GM23338 (cell line): ENCODE measurements around the gene CA7. TPM values are rescaled to one million over a fixed set of nuclear protein-coding genes. Genes with fewer than 3 reads are reported as not detected.

Source experiments
- ATAC-seq: fragments of 200-7000 bp; cut with Tn5 transposase; 3 replicates; pipeline ENCODE4 v1.9.1; 2020
- DNase-seq: peaks from one replicate; pipeline ENCODE4 v3.0.0-alpha.2; 2015; ENCODE audit warnings: low spot score
- H2AFZ ChIP-seq: fragments of 200-600 bp; sonication (generic); 2 replicates; pipeline ENCODE4 v1.8.0; 2016; ENCODE audit warnings: antibody characterized with exemption, mild to moderate bottlenecking, moderate library complexity
- H3F3A ChIP-seq: fragments of 200-600 bp; sonication (generic); replicated peaks from 2 replicates; pipeline ENCODE4 v1.8.0; 2017; ENCODE audit warnings: antibody characterized with exemption, mixed run types, low read depth
- H3K27ac ChIP-seq: fragments of 200-600 bp; sonication (generic); 2 replicates; pipeline ENCODE4 v1.6.1; 2016; ENCODE audit warnings: low read depth
- H3K27me3 ChIP-seq: fragments of 200-600 bp; sonication (generic); 2 replicates; pipeline ENCODE4 v1.8.0; 2016; ENCODE audit warnings: mild to moderate bottlenecking, mixed run types, moderate library complexity; ENCODE audit not compliant: insufficient read depth
- H3K36me3 ChIP-seq: fragments of 200-600 bp; sonication (generic); 2 replicates; pipeline ENCODE4 v1.8.0; 2016; ENCODE audit warnings: mild to moderate bottlenecking; ENCODE audit not compliant: insufficient read depth
- H3K4me1 ChIP-seq: fragments of 200-600 bp; sonication (generic); 2 replicates; pipeline ENCODE4 v1.8.0; 2016; ENCODE audit warnings: mild to moderate bottlenecking, moderate library complexity; ENCODE audit not compliant: insufficient read depth
- H3K4me2 ChIP-seq: fragments of 200-600 bp; sonication (generic); 2 replicates; pipeline ENCODE4 v1.7.1; 2017; ENCODE audit warnings: mixed run types
- H3K4me3 ChIP-seq: fragments of 200-600 bp; sonication (generic); 2 replicates; pipeline ENCODE4 v1.6.1; 2016; ENCODE audit warnings: mixed run types
- H3K79me2 ChIP-seq: fragments of 200-600 bp; sonication (generic); replicated peaks from 2 replicates; pipeline ENCODE4 v1.8.0; 2017; ENCODE audit warnings: mild to moderate bottlenecking; ENCODE audit not compliant: insufficient read depth
- H3K9me2 ChIP-seq: fragments of 200-600 bp; sonication (generic); 2 replicates; pipeline ENCODE4 v1.8.0; 2017; ENCODE audit not compliant: insufficient read depth
- H4K20me1 ChIP-seq: fragments of 200-600 bp; sonication (generic); replicated peaks from 2 replicates; pipeline ENCODE4 v1.8.0; 2017; ENCODE audit warnings: mild to moderate bottlenecking; ENCODE audit not compliant: insufficient read depth
- H3K27ac Mint-ChIP-seq: 2 replicates; pipeline ENCODE4 v1.8.0; 2020; ENCODE audit warnings: inconsistent platforms, mild to moderate bottlenecking, moderate library complexity, mixed read lengths
- H3K27me3 Mint-ChIP-seq: 3 replicates; pipeline ENCODE4 v1.8.0; 2022; ENCODE audit warnings: low read depth, mild to moderate bottlenecking, moderate library complexity, mixed read lengths, inconsistent platforms; ENCODE audit not compliant: insufficient read depth, poor library complexity
- H3K36me3 Mint-ChIP-seq: 3 replicates; pipeline ENCODE4 v1.8.0; 2021; ENCODE audit warnings: low read depth, mild to moderate bottlenecking, inconsistent platforms, moderate library complexity, mixed read lengths
- H3K4me1 Mint-ChIP-seq: 3 replicates; pipeline ENCODE4 v1.8.0; 2020; ENCODE audit warnings: mild to moderate bottlenecking, inconsistent platforms, mixed read lengths
- H3K4me3 Mint-ChIP-seq: 3 replicates; pipeline ENCODE4 v1.8.0; 2021; ENCODE audit warnings: moderate library complexity, mild to moderate bottlenecking, inconsistent platforms, mixed read lengths
- H3K9me3 Mint-ChIP-seq: 3 replicates; pipeline ENCODE4 v1.8.0; 2020; ENCODE audit warnings: moderate library complexity, mild to moderate bottlenecking, inconsistent platforms, mixed read lengths
- CREB1 ChIP-seq: fragments of 250-450 bp; sonication (Bioruptor Pico); IDR thresholded peaks from 2 replicates; pipeline ENCODE4 v1.5.0; 2020; ENCODE audit warnings: low read depth, mild to moderate bottlenecking, moderate library complexity
- EZH2phosphoT487 ChIP-seq: fragments of 200-600 bp; sonication (generic); IDR thresholded peaks from one replicate; pipeline ENCODE4 v1.8.1; 2018; ENCODE audit warnings: antibody characterized with exemption; ENCODE audit not compliant: unreplicated experiment
- JUNB ChIP-seq: IDR thresholded peaks from one replicate; pipeline ENCODE4 v1.6.1; 2016; ENCODE audit warnings: antibody characterized with exemption; ENCODE audit not compliant: unreplicated experiment
- NANOG ChIP-seq: IDR thresholded peaks from 2 replicates; pipeline ENCODE4 v1.6.1; 2016; ENCODE audit warnings: antibody characterized with exemption, borderline replicate concordance
- POLR2AphosphoS5 ChIP-seq: IDR thresholded peaks from 2 replicates; pipeline ENCODE4 v1.6.1; 2016; ENCODE audit warnings: antibody characterized with exemption, low read depth
- STAT1 ChIP-seq: IDR thresholded peaks from one replicate; pipeline ENCODE4 v1.6.1; 2016; ENCODE audit warnings: antibody characterized with exemption; ENCODE audit not compliant: unreplicated experiment
- ZNF331 ChIP-seq: fragments of 250-450 bp; sonication (Bioruptor Pico); IDR thresholded peaks from 2 replicates; pipeline ENCODE4 v1.5.0; 2020; ENCODE audit warnings: low read depth, mild to moderate bottlenecking, moderate library complexity
- polyA plus RNA-seq: library from polyadenylated mRNA; unstranded; fragments of >200 nt; fragmentation: Nextera tagmentation; extraction: Ambion mirVana; gene quantifications from 2 replicates; pipeline ENCODE4 v1.2.1, GENCODE V29; 2016
- total RNA-seq: library from RNA; depleted of rRNA; stranded (reverse); fragments of >200 nt; shearing (Covaris generic); gene quantifications from 2 replicates; pipeline ENCODE4 v1.2.3, GENCODE V29; 2014
- TF ChIP-seq, protein P1 (sequence below), 2 experiments: fragments of 200-600 bp in 1 of 2; sonication (generic) in 1 of 2; conservative IDR thresholded peaks; 2 replicates each; pipeline versions ENCODE4 v1.5.1 to v1.6.1; 2016 to 2017; ENCODE audit warnings: antibody characterized with exemption in 2 of 2, low read depth in 2 of 2, mild to moderate bottlenecking in 2 of 2, moderate library complexity in 1 of 2
- TF ChIP-seq, protein P2 (sequence below): fragments of 250-450 bp; sonication (Bioruptor Pico); IDR thresholded peaks from 2 replicates; pipeline ENCODE4 v1.5.0; 2020; ENCODE audit warnings: mild to moderate bottlenecking, moderate library complexity
- TF ChIP-seq, protein P3 (sequence below): IDR thresholded peaks from 2 replicates; pipeline ENCODE4 v1.6.1; 2016; ENCODE audit warnings: antibody characterized with exemption

CA7 gene
- total and polyA plus RNA-seq, 2 experiments from 2014 or later, result 2.1 to 2.8 TPM

DNA sequence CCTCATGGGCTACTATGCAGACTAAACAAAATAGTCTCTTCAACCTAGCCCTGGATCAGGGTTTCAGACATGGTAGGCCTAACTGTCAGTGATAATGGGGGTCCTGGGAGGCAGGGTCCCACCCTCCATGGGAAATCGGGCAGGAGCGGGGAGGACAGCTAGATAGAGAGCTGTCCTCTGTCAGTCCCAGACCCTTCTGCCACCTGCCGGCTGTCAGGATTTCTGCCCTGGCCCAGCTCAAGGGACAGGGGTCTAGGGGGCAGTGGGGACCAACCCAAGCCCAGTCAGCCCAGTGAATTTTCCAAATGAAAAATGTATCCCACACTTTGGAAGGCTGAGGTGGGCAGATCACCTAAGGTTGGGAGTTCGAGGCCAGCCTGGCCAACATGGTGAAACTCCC lies 5.3 kb downstream of the CA7 start:
- H3K9me3 Mint-ChIP-seq, result no peaks in the 10 kb centered on the region; the same call in 2 of the 3 replicates
- no peaks in the 10 kb centered on the region for H3K79me2 ChIP-seq
- H2AFZ ChIP-seq, result no peak overlapping the region
- no peaks in the 10 kb centered on the region; the same call in 1 of the 2 replicates for H3K4me1 ChIP-seq
- no peaks in the 10 kb centered on the region for H3K36me3 Mint-ChIP-seq
- H3K27ac Mint-ChIP-seq, result no peak overlapping the region
- no peak overlapping the region for H3K27ac ChIP-seq
- H3K4me2 ChIP-seq, result no peak overlapping the region
- DNase-seq (peak; percentile 30), ATAC-seq (peak; percentile 32)
- H3K27me3 ChIP-seq, result peaks cover 27% of the 10 kb centered on the region
- H3K4me3 Mint-ChIP-seq, result no peak overlapping the region
- no peaks in the 10 kb centered on the region for H4K20me1 ChIP-seq
- no peaks in the 10 kb centered on the region for H3F3A ChIP-seq
- TF ChIP-seq EZH2phosphoT487, result no peak
- no peak for TF ChIP-seq ZNF331 (CRISPR knock-in tag)
- no peak for TF ChIP-seq JUNB
- TF ChIP-seq, protein P1, sequence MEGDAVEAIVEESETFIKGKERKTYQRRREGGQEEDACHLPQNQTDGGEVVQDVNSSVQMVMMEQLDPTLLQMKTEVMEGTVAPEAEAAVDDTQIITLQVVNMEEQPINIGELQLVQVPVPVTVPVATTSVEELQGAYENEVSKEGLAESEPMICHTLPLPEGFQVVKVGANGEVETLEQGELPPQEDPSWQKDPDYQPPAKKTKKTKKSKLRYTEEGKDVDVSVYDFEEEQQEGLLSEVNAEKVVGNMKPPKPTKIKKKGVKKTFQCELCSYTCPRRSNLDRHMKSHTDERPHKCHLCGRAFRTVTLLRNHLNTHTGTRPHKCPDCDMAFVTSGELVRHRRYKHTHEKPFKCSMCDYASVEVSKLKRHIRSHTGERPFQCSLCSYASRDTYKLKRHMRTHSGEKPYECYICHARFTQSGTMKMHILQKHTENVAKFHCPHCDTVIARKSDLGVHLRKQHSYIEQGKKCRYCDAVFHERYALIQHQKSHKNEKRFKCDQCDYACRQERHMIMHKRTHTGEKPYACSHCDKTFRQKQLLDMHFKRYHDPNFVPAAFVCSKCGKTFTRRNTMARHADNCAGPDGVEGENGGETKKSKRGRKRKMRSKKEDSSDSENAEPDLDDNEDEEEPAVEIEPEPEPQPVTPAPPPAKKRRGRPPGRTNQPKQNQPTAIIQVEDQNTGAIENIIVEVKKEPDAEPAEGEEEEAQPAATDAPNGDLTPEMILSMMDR (conservative IDR thresholded peaks at IDR 0.05; ENCODE audit: low read depth in 2 of 2), result peak in 1 of 2 experiments; percentile 60; a peak in 2 of 4 replicates
- no peaks in the 10 kb centered on the region for H3K36me3 ChIP-seq
- no peaks in the 10 kb centered on the region for H3K9me2 ChIP-seq
- peaks cover 22% of the 10 kb centered on the region for H3K27me3 Mint-ChIP-seq
- H3K4me1 Mint-ChIP-seq, result peaks cover 16% of the 10 kb centered on the region
- H3K4me3 ChIP-seq, result no peak overlapping the region

GRCh38 chr16:66850115-66850815 lies 6.1 kb downstream of the CA7 start:
- Mint-ChIP-seq H3K27ac (no peak overlapping the region), H3K27me3 (peaks cover 16% of the 10 kb centered on the region), H3K4me3 (no peak overlapping the region), H3K4me1 (peaks cover 12% of the 10 kb centered on the region), H3K9me3 (no peaks in the 10 kb centered on the region; the same call in 2 of the 3 replicates), H3K36me3 (no peaks in the 10 kb centered on the region)
- DNase-seq (no peak), ATAC-seq (no peak)
- H3K4me2 ChIP-seq, result no peak overlapping the region
- H3K79me2 ChIP-seq, result no peaks in the 10 kb centered on the region
- H4K20me1 ChIP-seq, result no peaks in the 10 kb centered on the region
- no peak overlapping the region for H2AFZ ChIP-seq
- H3K27ac ChIP-seq, result no peak overlapping the region
- H3K9me2 ChIP-seq, result no peaks in the 10 kb centered on the region
- H3K36me3 ChIP-seq, result no peaks in the 10 kb centered on the region
- no peaks in the 10 kb centered on the region for H3F3A ChIP-seq
- H3K4me1 ChIP-seq, result no peaks in the 10 kb centered on the region
- H3K27me3 ChIP-seq, result peaks cover 20% of the 10 kb centered on the region
- H3K4me3 ChIP-seq, result no peak overlapping the region
- TF ChIP-seq EZH2phosphoT487, result no peak
- TF ChIP-seq, protein P2, sequence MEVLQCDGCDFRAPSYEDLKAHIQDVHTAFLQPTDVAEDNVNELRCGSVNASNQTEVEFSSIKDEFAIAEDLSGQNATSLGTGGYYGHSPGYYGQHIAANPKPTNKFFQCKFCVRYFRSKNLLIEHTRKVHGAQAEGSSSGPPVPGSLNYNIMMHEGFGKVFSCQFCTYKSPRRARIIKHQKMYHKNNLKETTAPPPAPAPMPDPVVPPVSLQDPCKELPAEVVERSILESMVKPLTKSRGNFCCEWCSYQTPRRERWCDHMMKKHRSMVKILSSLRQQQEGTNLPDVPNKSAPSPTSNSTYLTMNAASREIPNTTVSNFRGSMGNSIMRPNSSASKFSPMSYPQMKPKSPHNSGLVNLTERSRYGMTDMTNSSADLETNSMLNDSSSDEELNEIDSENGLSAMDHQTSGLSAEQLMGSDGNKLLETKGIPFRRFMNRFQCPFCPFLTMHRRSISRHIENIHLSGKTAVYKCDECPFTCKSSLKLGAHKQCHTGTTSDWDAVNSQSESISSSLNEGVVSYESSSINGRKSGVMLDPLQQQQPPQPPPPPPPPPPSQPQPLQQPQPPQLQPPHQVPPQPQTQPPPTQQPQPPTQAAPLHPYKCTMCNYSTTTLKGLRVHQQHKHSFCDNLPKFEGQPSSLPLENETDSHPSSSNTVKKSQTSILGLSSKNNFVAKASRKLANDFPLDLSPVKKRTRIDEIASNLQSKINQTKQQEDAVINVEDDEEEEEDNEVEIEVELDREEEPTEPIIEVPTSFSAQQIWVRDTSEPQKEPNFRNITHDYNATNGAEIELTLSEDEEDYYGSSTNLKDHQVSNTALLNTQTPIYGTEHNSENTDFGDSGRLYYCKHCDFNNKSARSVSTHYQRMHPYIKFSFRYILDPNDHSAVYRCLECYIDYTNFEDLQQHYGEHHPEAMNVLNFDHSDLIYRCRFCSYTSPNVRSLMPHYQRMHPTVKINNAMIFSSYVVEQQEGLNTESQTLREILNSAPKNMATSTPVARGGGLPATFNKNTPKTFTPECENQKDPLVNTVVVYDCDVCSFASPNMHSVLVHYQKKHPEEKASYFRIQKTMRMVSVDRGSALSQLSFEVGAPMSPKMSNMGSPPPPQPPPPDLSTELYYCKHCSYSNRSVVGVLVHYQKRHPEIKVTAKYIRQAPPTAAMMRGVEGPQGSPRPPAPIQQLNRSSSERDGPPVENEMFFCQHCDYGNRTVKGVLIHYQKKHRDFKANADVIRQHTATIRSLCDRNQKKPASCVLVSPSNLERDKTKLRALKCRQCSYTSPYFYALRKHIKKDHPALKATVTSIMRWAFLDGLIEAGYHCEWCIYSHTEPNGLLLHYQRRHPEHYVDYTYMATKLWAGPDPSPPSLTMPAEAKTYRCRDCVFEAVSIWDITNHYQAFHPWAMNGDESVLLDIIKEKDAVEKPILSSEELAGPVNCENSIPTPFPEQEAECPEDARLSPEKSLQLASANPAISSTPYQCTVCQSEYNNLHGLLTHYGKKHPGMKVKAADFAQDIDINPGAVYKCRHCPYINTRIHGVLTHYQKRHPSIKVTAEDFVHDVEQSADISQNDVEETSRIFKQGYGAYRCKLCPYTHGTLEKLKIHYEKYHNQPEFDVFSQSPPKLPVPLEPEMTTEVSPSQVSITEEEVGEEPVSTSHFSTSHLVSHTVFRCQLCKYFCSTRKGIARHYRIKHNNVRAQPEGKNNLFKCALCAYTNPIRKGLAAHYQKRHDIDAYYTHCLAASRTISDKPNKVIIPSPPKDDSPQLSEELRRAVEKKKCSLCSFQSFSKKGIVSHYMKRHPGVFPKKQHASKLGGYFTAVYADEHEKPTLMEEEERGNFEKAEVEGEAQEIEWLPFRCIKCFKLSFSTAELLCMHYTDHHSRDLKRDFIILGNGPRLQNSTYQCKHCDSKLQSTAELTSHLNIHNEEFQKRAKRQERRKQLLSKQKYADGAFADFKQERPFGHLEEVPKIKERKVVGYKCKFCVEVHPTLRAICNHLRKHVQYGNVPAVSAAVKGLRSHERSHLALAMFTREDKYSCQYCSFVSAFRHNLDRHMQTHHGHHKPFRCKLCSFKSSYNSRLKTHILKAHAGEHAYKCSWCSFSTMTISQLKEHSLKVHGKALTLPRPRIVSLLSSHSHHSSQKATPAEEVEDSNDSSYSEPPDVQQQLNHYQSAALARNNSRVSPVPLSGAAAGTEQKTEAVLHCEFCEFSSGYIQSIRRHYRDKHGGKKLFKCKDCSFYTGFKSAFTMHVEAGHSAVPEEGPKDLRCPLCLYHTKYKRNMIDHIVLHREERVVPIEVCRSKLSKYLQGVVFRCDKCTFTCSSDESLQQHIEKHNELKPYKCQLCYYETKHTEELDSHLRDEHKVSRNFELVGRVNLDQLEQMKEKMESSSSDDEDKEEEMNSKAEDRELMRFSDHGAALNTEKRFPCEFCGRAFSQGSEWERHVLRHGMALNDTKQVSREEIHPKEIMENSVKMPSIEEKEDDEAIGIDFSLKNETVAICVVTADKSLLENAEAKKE (CRISPR knock-in tag), result no peak
- TF ChIP-seq STAT1, result no peak
- TF ChIP-seq, protein P3, sequence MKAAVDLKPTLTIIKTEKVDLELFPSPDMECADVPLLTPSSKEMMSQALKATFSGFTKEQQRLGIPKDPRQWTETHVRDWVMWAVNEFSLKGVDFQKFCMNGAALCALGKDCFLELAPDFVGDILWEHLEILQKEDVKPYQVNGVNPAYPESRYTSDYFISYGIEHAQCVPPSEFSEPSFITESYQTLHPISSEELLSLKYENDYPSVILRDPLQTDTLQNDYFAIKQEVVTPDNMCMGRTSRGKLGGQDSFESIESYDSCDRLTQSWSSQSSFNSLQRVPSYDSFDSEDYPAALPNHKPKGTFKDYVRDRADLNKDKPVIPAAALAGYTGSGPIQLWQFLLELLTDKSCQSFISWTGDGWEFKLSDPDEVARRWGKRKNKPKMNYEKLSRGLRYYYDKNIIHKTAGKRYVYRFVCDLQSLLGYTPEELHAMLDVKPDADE, result no peak
- TF ChIP-seq CREB1 (CRISPR knock-in tag), result no peak
- TF ChIP-seq NANOG, result no peak
- no peak for TF ChIP-seq JUNB
- TF ChIP-seq ZNF331 (CRISPR knock-in tag), result no peak
- no peak for TF ChIP-seq POLR2AphosphoS5
